Activated CD8-positive, alpha-beta memory T cell treated with anti-CD3 and anti-CD28 coated beads, Interleukin-2, amount 50 U/mL, for 1 hour (primary cell): ENCODE data around the gene PPP1R14B.
A peak's percentile ranks its signal among the peaks of the same experiment; 100 is the strongest.

Source experiments
- DNase-seq: peaks from one replicate; pipeline ENCODE4 v3.0.0-alpha.2; 2020; ENCODE audit errors: extremely low read depth

Gene PPP1R14B, protein sequence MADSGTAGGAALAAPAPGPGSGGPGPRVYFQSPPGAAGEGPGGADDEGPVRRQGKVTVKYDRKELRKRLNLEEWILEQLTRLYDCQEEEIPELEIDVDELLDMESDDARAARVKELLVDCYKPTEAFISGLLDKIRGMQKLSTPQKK

DNA sequence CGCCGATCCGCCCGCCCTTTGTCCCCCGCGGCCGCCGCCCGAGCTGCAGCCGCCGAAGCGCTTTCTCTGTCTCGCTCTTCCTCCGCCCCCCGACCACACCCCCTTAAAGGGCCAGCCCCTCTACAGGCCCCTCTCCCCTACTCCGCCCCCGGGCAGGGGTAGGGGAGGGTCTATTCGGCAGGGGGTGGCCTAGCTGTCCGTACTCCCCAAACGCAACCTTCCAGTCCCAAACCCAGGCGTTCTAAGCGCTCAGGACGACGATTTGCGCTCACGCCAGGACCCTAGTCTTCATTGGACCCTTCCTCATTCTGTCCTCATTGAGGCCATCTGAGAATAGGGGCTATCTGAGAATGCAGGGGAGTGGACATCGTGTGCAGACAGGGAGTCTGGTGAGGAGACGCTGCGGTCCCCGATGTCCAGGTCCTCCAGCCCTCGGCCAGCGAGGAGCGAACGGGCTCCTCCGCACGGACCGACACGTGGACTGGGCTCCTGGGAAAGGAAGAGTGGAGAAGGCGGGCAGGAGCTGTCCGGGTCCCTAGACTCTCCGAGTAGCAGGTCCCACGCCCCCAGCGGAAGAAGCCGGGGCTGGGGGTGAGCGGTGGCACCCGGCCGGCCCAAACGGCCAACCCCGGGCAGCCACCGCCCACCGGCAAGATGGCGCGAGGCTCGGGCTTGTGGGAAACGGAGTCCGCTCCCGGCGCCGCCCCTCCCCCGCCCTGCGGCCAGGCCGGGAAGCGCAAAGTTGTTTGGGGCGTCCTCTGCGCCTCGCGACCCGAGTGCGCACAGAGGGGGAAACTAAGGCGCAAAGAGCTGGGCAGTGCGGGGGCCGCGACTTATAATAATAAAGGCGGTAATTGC, at the start of gene PPP1R14B:
Gene PPP1R14B, minus strand, starts transcription at position 73 of the 858 bp plus-strand sequence. CDS start 270 bp downstream, outside the sequence.
- no peak for DNase-seq

GRCh38 chr11:64296236-64296635, 49.5 kb upstream of the PPP1R14B start:
- DNase-seq, result no peak

- no peak for DNase-seq
These were observed 49.0 kb upstream of the PPP1R14B start for GRCh38 chr11:64295760-64296159.

- DNase-seq, result no peak
These were observed 48.0 kb upstream of the PPP1R14B start for GRCh38 chr11:64294774-64295173.

DNA sequence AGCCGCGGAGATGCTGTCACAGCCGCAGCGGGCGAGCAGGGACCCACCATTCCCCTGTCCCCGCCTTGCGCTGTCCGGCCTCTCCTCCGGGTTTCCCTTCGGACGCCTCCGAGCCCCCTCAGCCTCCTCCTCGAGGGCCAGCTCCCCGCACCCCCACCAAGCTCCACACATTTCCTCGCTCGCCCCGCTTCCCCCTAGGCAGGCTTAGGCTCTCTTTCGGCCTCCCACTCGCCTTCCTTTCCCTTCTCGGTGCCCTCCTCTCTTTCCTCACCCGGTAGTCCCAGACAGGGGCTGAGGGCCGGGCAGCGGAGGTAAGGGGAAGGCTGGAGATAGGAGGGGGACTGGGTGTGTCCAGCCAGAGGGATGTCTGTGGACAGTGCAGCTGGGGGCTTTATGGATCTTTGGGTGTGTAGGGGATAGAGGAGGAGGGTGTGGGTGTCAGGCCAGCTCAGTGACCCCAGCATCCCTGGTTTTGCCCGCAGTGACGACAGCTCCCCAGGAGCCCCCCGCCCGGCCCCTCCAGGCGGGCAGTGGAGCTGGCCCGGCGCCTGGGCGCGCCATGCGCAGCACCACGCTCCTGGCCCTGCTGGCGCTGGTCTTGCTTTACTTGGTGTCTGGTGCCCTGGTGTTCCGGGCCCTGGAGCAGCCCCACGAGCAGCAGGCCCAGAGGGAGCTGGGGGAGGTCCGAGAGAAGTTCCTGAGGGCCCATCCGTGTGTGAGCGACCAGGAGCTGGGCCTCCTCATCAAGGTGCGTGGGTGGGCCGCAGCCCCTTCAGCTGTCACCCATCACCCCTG, 45.9 kb upstream of the PPP1R14B start:
- no peak for DNase-seq

DNA sequence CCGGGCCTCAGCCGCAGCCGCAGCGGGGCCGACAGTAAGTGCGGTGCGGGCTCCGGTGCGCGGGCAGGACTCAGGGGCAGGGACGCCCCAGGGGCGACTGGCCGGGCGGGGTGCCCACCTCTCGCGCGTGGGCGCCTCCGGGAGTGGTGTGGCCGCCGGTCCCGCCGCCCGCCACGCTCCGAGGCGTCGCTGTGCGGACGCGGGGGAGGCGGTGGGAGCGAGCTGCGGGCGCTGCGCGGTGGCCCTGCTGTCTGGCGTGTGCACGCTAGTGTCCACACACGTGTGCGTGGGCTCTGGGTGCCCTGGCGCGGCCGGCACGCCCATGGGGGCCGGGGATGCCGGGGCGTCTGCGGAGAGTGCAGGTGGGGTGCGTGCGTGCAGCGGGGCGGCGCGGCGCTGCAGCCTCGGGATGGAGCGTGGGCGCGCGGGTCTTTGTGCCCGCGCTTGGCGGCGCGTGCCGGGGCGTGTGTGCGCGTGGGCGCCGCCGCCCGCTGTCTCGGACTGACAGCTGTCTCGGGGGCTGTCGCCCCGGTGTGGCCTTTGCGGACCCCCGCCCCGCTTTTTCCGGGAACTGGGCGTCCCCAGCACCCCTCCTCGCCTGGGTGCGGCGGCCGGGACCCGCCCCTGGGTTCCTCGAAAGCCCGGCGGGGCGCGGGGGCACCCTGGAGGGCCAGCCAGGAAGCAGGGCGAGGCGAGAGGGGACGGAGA, 45.2 kb upstream of the PPP1R14B start:
- no peak for DNase-seq

DNA sequence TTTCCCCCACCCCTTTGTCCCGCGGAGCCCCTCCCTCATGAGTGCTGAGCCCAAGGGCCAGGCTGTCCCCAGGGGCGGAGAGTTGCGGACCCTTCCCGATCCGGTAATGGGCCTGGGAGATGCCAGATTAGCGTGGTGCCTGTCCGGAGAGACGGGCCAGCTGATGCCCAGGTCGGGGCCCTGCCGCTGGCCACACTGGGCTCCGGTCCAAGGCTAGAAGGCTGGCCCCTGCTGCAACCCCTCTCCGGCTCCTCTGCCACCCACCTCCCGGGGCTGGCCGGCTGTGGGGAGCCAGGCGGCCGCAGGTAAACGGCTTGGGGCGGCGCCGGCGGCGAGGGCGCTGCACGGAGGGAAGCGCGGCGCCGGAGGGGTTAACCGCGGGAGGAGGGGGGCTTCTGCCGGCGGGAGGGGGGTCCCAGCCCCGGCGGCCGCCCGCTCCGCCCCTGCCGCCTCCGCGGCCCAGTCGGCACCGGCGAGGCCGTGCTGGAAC, 44.6 kb upstream of the PPP1R14B start, which contains the start of gene KCNK4:
Gene KCNK4, plus strand, starts transcription at position 41 of the 490 bp plus-strand sequence. CDS start 1,717 bp downstream, outside the sequence.
- no peak for DNase-seq

DNA sequence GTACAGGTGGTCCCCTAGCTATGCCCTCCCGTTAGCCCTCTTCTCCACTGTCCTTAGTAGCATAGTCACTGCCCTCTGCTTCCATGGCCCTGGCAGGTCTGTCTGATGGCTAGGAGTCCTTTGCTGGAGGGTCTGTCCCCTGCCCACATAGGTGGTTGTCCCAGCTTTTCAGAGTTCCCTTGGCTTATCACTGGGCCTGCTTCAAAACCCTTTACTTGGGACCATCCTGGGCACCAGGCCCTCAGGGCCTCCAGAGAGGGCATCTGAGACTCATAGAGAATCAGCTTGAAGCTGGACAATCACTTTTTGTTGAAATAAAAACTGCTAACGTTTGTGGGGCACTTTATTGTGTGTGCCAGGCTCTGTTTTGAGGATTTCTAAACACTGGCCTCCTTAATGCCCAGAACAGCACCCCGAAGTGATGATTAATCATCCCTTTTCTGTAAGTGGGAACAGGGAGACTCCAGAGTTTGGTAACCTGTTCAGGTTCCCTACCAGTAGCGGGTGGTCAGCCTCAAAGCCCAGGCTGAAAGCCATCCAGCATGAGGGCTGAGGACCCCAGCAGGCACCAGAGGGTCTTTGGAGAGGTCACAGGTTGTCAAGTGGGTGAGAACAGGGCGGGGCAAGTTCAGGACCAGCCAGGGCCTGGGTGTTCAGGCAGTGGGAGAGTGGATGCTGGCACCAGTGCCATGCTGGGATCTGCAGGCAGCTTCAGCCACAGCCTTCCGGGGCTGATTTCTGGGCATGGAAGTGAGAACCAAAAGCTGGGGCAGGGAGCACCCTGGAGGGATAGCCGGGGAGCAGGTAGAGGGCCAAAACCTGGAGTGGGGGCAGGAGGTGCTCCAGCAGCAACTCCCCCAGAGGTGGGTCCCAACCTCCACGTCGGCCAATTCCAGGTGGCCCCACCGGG, 43.9 kb upstream of the PPP1R14B start:
- no peak for DNase-seq

DNA sequence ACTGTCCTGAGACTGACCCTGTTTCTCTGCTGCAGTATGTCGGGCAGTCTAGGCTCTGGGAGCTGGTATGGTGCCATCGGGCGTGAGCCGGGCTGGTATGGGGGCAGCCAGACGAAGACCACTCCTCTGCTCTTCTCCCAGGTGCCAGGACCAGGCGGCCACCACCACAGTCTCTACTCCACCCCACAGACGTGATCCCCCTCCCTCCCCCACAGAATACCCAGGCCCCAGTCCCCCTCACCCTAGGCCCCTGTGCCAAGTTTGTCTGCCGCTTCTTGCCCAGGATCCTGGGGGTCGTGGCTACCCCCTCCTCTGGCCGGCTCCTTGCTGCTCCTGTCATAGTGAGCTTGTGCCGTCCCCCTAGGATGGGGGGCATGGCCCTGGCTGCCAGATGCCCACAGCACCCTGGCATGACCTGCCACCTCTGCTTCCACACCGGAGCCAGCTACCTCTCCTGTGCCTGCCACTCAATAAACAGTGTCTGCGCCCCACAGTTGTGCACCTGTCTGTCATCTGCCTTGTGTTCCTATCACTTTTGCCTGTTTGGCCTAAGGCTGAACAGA, 42.3 kb upstream of the PPP1R14B start:
- no peak for DNase-seq

DNA sequence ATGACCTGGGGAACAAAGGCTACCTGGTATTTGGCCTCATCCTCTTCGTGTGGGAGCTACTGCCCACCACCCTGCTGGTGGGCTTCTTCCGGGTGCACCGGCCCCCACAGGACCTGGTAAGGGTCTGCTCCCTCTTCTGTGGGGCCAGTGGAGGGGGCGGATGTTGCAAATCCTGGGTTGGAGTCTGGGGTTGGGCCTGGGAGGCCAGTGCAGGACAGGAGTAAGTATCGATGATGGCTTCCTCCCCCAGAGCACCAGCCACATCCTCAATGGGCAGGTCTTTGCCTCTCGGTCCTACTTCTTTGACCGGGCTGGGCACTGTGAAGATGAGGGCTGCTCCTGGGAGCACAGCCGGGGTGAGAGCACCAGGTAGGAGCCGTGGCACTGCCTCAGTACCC, 41.6 kb upstream of the PPP1R14B start:
- DNase-seq, result no peak

DNA sequence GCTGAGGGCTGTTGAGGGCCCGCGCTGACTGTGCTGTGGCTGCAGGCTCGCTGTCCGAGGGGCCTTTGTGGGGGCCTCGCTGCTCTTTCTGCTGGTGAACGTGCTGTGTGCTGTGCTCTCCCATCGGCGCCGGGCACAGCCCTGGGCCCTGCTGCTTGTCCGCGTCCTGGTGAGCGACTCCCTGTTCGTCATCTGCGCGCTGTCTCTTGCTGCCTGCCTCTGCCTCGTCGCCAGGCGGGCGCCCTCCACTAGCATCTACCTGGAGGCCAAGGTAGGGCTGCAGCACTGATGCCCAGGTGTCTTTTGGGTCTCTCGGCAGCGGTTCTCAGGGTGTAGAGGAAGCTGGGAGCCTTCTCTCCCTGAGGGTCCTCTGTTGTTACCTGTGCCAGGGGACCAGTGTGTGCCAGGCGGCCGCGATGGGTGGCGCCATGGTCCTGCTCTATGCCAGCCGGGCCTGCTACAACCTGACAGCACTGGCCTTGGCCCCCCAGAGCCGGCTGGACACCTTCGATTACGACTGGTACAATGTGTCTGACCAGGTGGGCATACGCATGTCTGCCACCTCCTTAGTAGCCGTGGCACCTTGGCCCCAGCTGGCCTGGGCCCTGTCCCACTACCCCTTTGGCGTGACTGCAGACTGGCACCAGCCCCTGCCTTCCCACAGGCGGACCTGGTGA, 41.1 kb upstream of the PPP1R14B start:
- no peak for DNase-seq

DNA sequence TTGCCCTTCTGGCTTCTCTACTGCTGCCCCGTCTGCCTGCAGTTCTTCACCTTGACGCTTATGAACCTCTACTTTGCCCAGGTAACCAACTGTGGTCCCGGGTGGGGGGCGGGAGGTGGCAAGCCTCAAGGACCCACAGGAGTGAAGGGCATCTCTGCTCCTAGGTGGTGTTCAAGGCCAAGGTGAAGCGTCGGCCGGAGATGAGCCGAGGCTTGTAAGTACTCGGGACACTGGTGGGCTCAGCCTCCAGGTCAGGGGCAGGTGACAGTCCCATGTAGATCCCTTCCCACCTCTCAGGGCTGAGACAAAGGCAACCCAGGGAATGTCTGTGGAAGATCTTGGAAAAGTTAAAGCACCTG, 40.0 kb upstream of the PPP1R14B start:
- DNase-seq, result no peak

- no peak for DNase-seq
These were observed 39.4 kb upstream of the PPP1R14B start for GRCh38 chr11:64285885-64286800.

GRCh38 chr11:64284962-64285884, 38.5 kb upstream of the PPP1R14B start, which contains the start of gene GPR137:
TSS of gene GPR137 (plus strand) at chr11:64285848. CDS start at chr11:64286525, 677 bp downstream.
- peak; percentile 50 for DNase-seq

DNA sequence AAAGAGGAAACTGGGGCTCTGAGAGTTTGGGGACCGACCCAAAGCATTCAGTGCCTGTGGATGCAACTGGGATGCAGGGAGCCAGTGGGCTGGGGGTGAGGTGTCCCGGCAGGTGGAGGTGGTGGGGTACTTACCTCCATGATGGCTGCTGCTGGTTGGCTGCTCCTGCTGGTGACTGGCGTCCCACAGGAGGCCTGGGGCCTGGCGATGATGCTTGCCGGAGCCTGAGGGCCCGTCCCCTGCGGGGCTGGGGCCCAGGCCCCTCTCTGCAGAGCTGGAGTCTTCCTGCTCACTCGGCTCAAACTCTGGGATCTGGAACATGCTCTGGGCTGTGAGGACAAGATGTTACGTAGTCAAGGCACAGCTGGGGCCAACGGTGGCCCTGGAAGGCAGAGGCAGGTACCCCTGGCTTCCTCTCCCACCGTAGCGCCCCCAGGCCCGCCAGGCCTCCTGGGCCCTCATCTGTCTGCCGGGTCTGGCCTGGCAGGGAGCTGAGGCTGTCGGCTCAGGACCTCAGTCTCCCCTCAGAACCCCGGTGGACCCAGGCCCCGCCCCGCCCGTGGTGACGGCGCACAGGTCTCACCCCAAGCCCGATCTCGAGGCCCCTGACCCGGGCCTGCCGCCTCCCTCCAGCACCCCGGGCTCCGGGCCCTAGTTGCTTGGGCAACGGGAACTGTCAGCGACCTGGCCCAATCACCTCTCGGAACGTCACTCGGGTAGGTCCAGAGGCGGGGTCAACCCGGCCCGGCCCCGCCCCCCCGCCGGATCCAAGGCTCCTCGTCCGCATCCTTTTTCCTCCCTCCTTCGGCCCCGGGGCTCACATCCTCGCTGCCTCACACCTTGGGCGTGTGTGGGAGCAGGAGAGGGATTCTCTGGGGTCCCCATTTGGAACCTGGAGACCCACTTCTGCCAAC, 37.6 kb upstream of the PPP1R14B start, which contains the start of gene BAD:
Gene BAD, minus strand, starts transcription at position 618 of the 914 bp plus-strand sequence. Its CDS starts 297 bp downstream, at position 321.
- peak; percentile 76 for DNase-seq

- DNase-seq, result no peak
These were observed 36.3 kb upstream of the PPP1R14B start for GRCh38 chr11:64283092-64283491.
